RWPE2 (cell line): ENCODE data around the gene B4GALNT3.

Source experiments
- ATAC-seq: fragments of 200-7000 bp; cut with Tn5 transposase; 3 replicates; pipeline ENCODE4 v1.9.1; 2021; ENCODE audit warnings: low read depth
- DNase-seq: peaks from one replicate; pipeline ENCODE4 v3.0.0-alpha.2; 2020; ENCODE audit warnings: low spot score
- H3K27ac ChIP-seq: fragments of 450-650 bp; 2 replicates; pipeline ENCODE4 v1.5.1; 2017; ENCODE audit warnings: mild to moderate bottlenecking; ENCODE audit not compliant: poor library complexity, severe bottlenecking
- H3K27me3 ChIP-seq: fragments of 250-450 bp; sonication (Bioruptor Pico); 2 replicates; pipeline ENCODE4 v1.5.1; 2021; ENCODE audit warnings: mild to moderate bottlenecking, moderate library complexity; ENCODE audit not compliant: insufficient read depth, poor library complexity, severe bottlenecking
- H3K36me3 ChIP-seq: fragments of 250-450 bp; sonication (Bioruptor Pico); 2 replicates; pipeline ENCODE4 v1.5.1; 2020; ENCODE audit warnings: low read depth, mild to moderate bottlenecking, moderate library complexity
- H3K4me1 ChIP-seq: fragments of 250-450 bp; sonication (Bioruptor Pico); 2 replicates; pipeline ENCODE4 v1.5.1; 2021; ENCODE audit warnings: mild to moderate bottlenecking, moderate library complexity; ENCODE audit not compliant: insufficient read depth, poor library complexity, severe bottlenecking
- H3K4me3 ChIP-seq: fragments of 250-450 bp; sonication (Bioruptor Pico); 2 replicates; pipeline ENCODE4 v1.5.1; 2021; ENCODE audit warnings: mild to moderate bottlenecking, moderate library complexity; ENCODE audit not compliant: severe bottlenecking
- H3K9me3 ChIP-seq: fragments of 250-450 bp; sonication (Bioruptor Pico); 2 replicates; pipeline ENCODE4 v1.5.1; 2021; ENCODE audit warnings: mild to moderate bottlenecking, moderate library complexity; ENCODE audit not compliant: severe bottlenecking
- TF ChIP-seq, protein P1 (sequence below): fragments of 450-650 bp; IDR thresholded peaks from one replicate; pipeline ENCODE4 v1.5.1; 2017; ENCODE audit warnings: mild to moderate bottlenecking, moderate library complexity; ENCODE audit not compliant: poor library complexity, severe bottlenecking

B4GALNT3 gene

DNA sequence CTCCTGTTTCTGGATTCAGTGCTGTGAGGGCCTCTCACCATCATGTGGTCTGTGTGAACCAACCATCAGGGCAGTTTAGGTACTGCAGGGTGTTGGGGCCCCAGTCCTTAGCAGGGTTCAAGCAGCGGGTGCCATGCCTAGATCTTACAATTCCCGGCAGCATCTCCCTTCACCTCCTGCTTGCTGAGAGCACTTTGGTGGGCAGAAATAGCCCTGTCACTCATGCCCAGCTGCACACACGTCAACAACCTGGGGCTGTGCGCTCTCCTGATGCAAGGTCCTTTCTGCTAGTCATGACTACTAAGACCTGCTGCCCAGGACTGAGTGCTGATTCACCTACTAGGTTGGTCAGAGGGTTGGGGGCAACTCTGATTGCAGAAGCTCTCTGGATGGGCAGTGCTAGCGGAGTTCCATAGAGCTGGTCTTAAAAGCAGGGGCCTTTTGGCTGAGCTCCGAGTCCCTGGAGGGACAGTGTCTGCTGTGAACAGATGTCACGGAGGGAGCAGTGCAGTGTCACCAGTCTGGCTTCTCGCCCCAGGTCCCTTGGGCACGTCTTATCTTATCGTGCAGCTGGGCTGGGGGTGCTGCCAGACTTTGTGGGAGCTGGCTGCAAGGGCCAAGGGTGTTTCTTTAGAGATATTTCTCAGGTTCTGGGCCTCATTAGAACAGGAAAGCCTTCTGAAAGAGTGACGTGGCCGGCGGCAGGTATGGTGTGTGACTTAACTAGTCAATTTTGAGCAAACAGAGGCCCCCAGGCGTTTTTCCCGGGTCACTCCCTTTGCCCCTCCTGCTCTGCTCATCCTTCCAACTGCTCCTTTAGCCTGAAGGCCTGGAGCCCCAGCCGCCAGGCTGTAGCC is 131.7 kb downstream of the B4GALNT3 start:
- H3K4me3 ChIP-seq: no peak overlapping the region
- H3K4me1 ChIP-seq: no peaks in the 10 kb centered on the region
- TF ChIP-seq, protein P1, sequence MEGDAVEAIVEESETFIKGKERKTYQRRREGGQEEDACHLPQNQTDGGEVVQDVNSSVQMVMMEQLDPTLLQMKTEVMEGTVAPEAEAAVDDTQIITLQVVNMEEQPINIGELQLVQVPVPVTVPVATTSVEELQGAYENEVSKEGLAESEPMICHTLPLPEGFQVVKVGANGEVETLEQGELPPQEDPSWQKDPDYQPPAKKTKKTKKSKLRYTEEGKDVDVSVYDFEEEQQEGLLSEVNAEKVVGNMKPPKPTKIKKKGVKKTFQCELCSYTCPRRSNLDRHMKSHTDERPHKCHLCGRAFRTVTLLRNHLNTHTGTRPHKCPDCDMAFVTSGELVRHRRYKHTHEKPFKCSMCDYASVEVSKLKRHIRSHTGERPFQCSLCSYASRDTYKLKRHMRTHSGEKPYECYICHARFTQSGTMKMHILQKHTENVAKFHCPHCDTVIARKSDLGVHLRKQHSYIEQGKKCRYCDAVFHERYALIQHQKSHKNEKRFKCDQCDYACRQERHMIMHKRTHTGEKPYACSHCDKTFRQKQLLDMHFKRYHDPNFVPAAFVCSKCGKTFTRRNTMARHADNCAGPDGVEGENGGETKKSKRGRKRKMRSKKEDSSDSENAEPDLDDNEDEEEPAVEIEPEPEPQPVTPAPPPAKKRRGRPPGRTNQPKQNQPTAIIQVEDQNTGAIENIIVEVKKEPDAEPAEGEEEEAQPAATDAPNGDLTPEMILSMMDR: no peak
- H3K9me3 ChIP-seq: no peaks in the 10 kb centered on the region
- no peak for DNase-seq
- ATAC-seq: no peak
- no peak overlapping the region for H3K27ac ChIP-seq
- no peaks in the 10 kb centered on the region for H3K36me3 ChIP-seq
- H3K27me3 ChIP-seq: no peaks in the 10 kb centered on the region

DNA sequence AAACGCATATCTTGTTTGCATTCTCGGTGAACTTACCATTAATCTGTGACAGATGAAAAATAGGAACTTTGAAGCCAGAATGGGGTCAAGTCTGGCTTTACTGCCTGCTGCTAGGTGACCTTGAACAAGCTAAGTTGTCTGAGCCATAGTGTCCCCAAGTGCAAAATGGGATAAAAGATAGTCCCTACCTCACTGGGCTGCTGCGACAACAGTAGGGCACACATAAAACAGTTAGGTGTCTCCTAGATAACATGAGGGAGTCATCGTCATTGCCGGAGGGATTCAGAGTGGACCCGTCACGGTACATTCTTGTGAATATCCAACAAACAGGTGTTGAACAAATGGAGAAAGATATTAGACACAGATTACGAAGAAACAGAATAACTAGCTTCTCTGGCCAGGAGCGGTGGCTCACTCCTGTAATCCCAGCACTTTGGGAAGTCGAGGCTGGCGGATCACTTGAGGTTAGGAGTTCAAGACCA is 132.3 kb downstream of the B4GALNT3 start:
- Histone ChIP-seq H3K36me3 (no peaks in the 10 kb centered on the region), H3K4me3 (no peak overlapping the region), H3K27ac (no peak overlapping the region), H3K4me1 (no peaks in the 10 kb centered on the region), H3K27me3 (no peaks in the 10 kb centered on the region), H3K9me3 (no peaks in the 10 kb centered on the region)
- ATAC-seq (no peak), DNase-seq (no peak)
- TF ChIP-seq, protein P1: no peak

DNA sequence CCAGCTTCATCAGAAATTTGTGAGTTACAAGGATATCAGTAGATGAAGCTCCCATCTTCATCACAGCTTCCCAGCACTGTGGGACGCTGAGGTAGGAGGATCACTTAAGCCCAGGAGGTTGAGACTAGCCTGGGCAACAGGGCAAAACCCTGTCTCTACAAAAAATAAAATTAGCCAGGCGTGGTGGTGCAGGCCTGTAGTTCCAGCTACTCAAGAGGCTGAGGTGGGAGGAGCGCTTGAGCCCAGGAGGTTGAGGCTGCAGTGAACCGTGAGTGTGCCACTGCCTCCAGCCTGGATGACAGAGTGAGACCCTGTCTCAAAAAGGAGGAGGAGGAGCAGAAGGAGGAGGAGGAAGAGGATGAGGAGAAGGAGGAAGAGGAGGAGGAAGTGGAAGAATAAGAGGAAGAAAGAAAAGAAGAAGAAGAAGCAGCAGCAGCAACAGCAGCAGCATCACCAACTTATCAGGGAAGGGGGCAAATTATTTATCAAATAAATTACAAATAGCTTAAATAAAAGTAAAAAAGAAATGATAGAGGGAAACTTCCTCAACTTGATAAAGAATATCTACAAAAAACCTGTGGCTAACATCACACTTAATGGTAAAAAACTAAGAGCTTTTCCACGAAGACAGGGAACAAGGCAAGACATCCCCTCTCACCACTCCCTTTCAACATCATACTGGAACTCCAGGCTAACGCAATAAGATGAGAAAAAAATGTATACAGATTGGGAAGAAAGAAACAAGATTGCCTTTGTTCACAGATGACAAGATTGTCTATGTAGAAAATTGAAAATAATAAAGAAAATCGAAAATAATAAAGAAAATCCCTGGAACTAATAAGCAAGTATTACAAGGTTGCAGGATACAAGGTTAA is 133.9 kb downstream of the B4GALNT3 start:
- H3K36me3 ChIP-seq: no peaks in the 10 kb centered on the region
- no peaks in the 10 kb centered on the region for H3K9me3 ChIP-seq
- no peak overlapping the region for H3K4me3 ChIP-seq
- H3K27me3 ChIP-seq: no peaks in the 10 kb centered on the region
- peaks cover 11% of the 10 kb centered on the region for H3K4me1 ChIP-seq
- H3K27ac ChIP-seq: no peak overlapping the region
- TF ChIP-seq, protein P1: no peak
- no peak for ATAC-seq
- no peak for DNase-seq

DNA sequence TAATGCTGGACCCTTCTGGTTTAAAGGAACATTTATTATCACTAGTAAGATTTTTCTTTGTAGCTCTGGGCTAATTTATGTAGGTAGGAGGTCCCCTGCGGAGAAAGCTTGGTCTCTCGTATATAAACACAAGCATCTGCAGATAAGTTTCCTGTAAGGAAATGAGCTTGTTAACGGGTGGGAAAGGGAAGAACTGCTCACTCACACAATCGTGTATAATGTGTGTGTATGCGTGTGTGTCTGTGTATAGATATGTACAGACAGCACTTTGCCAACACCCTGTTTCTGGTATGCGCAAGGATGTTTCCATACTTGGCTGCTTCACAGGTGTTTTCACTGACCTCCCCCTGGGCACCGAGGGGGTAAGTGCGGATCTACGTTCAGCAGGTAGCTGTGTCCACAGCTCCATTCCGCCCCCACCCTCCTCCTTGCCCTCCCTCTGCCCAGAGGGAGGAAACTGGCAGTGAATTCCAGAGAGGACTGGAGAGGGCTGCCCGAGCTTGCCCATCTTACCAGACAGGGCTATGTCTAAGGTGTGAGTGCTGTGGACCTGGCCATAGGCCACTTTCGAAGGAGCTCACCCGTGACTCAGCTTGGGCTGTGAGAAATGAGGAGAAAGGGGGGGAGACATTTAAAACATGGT is 138.3 kb downstream of the B4GALNT3 start:
- peak overlapping the region; percentile 41 for H3K27ac ChIP-seq
- no peak overlapping the region for H3K4me3 ChIP-seq
- peak; percentile 92 for DNase-seq
- TF ChIP-seq, protein P1: peak; percentile 31
- no peaks in the 10 kb centered on the region for H3K27me3 ChIP-seq
- peaks cover 26% of the 10 kb centered on the region for H3K4me1 ChIP-seq
- H3K9me3 ChIP-seq: no peaks in the 10 kb centered on the region
- ATAC-seq: peak; percentile 99
- H3K36me3 ChIP-seq: no peaks in the 10 kb centered on the region
